Neural cell (in vitro differentiated cells): ENCODE measurements around the gene TSPYL6.

ENCODE experiments used
- CTCF ChIP-seq: fragments of 450-650 bp; IDR thresholded peaks from 2 replicates; pipeline ENCODE4 v1.5.1; 2014; ENCODE audit warnings: antibody characterized with exemption, mild to moderate bottlenecking, moderate library complexity; ENCODE audit not compliant: poor library complexity, severe bottlenecking
- EZH2 ChIP-seq: fragments of 200-600, 300-800 bp; shearing (Covaris generic), sonication (generic); IDR thresholded peaks from 2 replicates; pipeline ENCODE4 v1.6.1; 2014; ENCODE audit warnings: antibody characterized with exemption, low read length, borderline replicate concordance, mild to moderate bottlenecking; ENCODE audit not compliant: insufficient read depth, poor library complexity, severe bottlenecking
- RAD21 ChIP-seq: fragments of 450-650 bp; conservative IDR thresholded peaks from 2 replicates; pipeline ENCODE4 v1.6.1; 2014; ENCODE audit warnings: antibody characterized with exemption, mild to moderate bottlenecking, moderate library complexity
- SMC3 ChIP-seq: fragments of 450-650 bp; conservative IDR thresholded peaks from 2 replicates; pipeline ENCODE4 v1.6.1; 2014; ENCODE audit warnings: antibody characterized with exemption, mild to moderate bottlenecking, moderate library complexity; ENCODE audit not compliant: poor library complexity
- TAF1 ChIP-seq: IDR thresholded peaks from 2 replicates; pipeline ENCODE4 v1.6.1; 2012; ENCODE audit warnings: low read depth

- no peak for TF ChIP-seq EZH2
- TF ChIP-seq RAD21, result no peak
- no peak for TF ChIP-seq SMC3
- TF ChIP-seq CTCF, result no peak
- no peak for TF ChIP-seq TAF1
These were observed 15.2 kb downstream of the TSPYL6 start for GRCh38 chr2:54240515-54241469.
